H1 (cell line): Measurements from ENCODE around the gene DIAPH2. TPM values are rescaled to one million over a fixed set of nuclear protein-coding genes. Genes with fewer than 3 reads are reported as not detected.

ENCODE experiments used
- BRCA1 ChIP-seq: IDR thresholded peaks from 2 replicates; pipeline ENCODE4 v1.6.1; 2012; ENCODE audit warnings: low read depth, low read length, improper control_type of control experiment
- CHD7 ChIP-seq: fragments of 300-600 bp; sonication (generic); IDR thresholded peaks from 2 replicates; pipeline ENCODE4 v1.7.1; 2012; ENCODE audit warnings: low read length, moderate library complexity, mild to moderate bottlenecking, inconsistent platforms; ENCODE audit not compliant: insufficient replicate concordance
- KDM5A ChIP-seq: fragments of 200-600 bp; IDR thresholded peaks from 2 replicates; pipeline ENCODE4 v1.7.1; 2012; ENCODE audit warnings: mild to moderate bottlenecking, low read length, inconsistent platforms, mixed read lengths
- polyA plus RNA-seq, 7 experiments: library from polyadenylated mRNA; depleted of rRNA in 3 of 7; stranded (reverse) in 5 of 7; unstranded in 2 of 7; fragments of >200 nt in 5 of 7; fragments of 200-250 nt in 2 of 7; gene quantifications; 1 replicate in 5 of 7; 2 replicates in 1 of 7; 4 replicates in 1 of 7; pipeline versions ENCODE4 v1.2.1 to v1.2.3, GENCODE V29; 2011 to 2013; ENCODE audit warnings: missing spikeins in 2 of 7, mixed read lengths in 2 of 7
- total RNA-seq: library from RNA; stranded (reverse); fragmentation: NEBNext Ultra II Directional; extraction: Animal tissue kit (Norgen Biotek cat#: 25700); gene quantifications from 2 replicates; pipeline ENCODE4 v1.2.1, GENCODE V29; 2021

Gene DIAPH2
- total and polyA plus RNA-seq, 2 of the 8 experiments (the other 6 are each of a cell fraction or from before 2014, with no cell fraction given): 4.4 to 24.3 TPM

- TF ChIP-seq CHD7 (no peak), KDM5A (no peak), BRCA1 (no peak)
These were observed 153.2 kb downstream of the DIAPH2 start (continued) for GRCh38 chrX:96837808-96838207.
